ENCODE measurements around the gene GPR68. TPM values are rescaled to one million over a fixed set of nuclear protein-coding genes. Genes with fewer than 3 reads are reported as not detected.

GPR68 gene
- total RNA-seq, 3 donors from 2014 or later (not counting 1 experiment from before 2014, with no cell fraction given) = 7.6 to 24.0 (median 15.7) TPM

- no peak for TF ChIP-seq CTCF (IDR thresholded peaks at IDR 0.05)
- Mint-ChIP-seq H3K27ac (peak overlapping the region; percentile 83 to 93), H3K4me1 (peaks cover 33 to 36% of the 10 kb centered on the region in 2 donors), H3K4me3 (no peak overlapping the region), H3K36me3 (peaks cover 37% of the 10 kb centered on the region), H3K27me3 (ENCODE audit: low read depth in 2 of 2) (no peaks in the 10 kb centered on the region), H3K9me3 (no peaks in the 10 kb centered on the region)
- peaks cover 26% of the 10 kb centered on the region for H3K4me1 ChIP-seq (ENCODE audit: control insufficient read depth, insufficient read depth, low read length)
- 84% methylated on average over 4 of the region's 4 CpGs for WGBS (ENCODE audit: insufficient coverage)
- H3K27ac ChIP-seq (ENCODE audit: low read length) = peak overlapping the region; percentile 67
- no peak for DNase-seq
- intact Hi-C loops (cut with micrococcal nuclease) = loop anchor here (2.0 kb wide), 1 partner anchor 55 kb away; no protein-coding TSS in a partner anchor
- ATAC-seq = peak in 1 of 3 donors; percentile 4
- H3K27me3 ChIP-seq (ENCODE audit: control insufficient read depth, insufficient read depth, low read length) = no peaks in the 10 kb centered on the region
- H3K9me3 ChIP-seq (ENCODE audit: control insufficient read depth, insufficient read depth, low read length) = no peaks in the 10 kb centered on the region
- H3K4me3 ChIP-seq (ENCODE audit: low read length) = no peak overlapping the region
- H3K36me3 ChIP-seq (ENCODE audit: control insufficient read depth, insufficient read depth, low read length) = peaks cover 97% of the 10 kb centered on the region
These were observed 39.2 kb upstream of the GPR68 start for GRCh38 chr14:91283666-91284065.

GRCh38 chr14:91282954-91283645, 38.6 kb upstream of the GPR68 start:
- no peak for TF ChIP-seq CTCF (IDR thresholded peaks at IDR 0.05)
- H3K27ac ChIP-seq (ENCODE audit: low read length) = peak overlapping the region; percentile 67
- no peaks in the 10 kb centered on the region for H3K9me3 ChIP-seq (ENCODE audit: control insufficient read depth, insufficient read depth, low read length)
- H3K9me3 Mint-ChIP-seq = no peaks in the 10 kb centered on the region
- ATAC-seq (peak in 2 of 3 donors; percentile 31 to 58), DNase-seq (peak in 1 of 2 donors; percentile 26)
- H3K36me3 ChIP-seq (ENCODE audit: control insufficient read depth, insufficient read depth, low read length) = peaks cover 98% of the 10 kb centered on the region
- intact Hi-C loops (cut with micrococcal nuclease) = loop anchor here (2.0 kb wide), 1 partner anchor 54 kb away; no protein-coding TSS in a partner anchor
- peak overlapping the region; percentile 9 for H3K4me3 Mint-ChIP-seq
- peaks cover 33 to 36% of the 10 kb centered on the region in 2 donors for H3K4me1 Mint-ChIP-seq
- H3K36me3 Mint-ChIP-seq = peaks cover 37% of the 10 kb centered on the region
- 51% methylated on average over 14 of the region's 14 CpGs for WGBS (ENCODE audit: insufficient coverage)
- no peaks in the 10 kb centered on the region for H3K27me3 ChIP-seq (ENCODE audit: control insufficient read depth, insufficient read depth, low read length)
- H3K4me3 ChIP-seq (ENCODE audit: low read length) = no peak overlapping the region
- peak overlapping the region; percentile 83 to 93 for H3K27ac Mint-ChIP-seq
- H3K4me1 ChIP-seq (ENCODE audit: control insufficient read depth, insufficient read depth, low read length) = peaks cover 26% of the 10 kb centered on the region
- no peaks in the 10 kb centered on the region for H3K27me3 Mint-ChIP-seq (ENCODE audit: low read depth in 2 of 2)

- DNase-seq (no peak), ATAC-seq (no peak)
- no peaks in the 10 kb centered on the region for H3K9me3 ChIP-seq (ENCODE audit: control insufficient read depth, insufficient read depth, low read length)
- Mint-ChIP-seq H3K27me3 (ENCODE audit: low read depth in 2 of 2) (no peaks in the 10 kb centered on the region), H3K36me3 (peaks cover 32% of the 10 kb centered on the region), H3K27ac (peak overlapping the region; percentile 83 to 93), H3K9me3 (no peaks in the 10 kb centered on the region), H3K4me3 (no peak overlapping the region), H3K4me1 (peaks cover 30 to 36% of the 10 kb centered on the region in 2 donors)
- H3K36me3 ChIP-seq (ENCODE audit: control insufficient read depth, insufficient read depth, low read length) = peaks cover 99% of the 10 kb centered on the region
- peaks cover 22% of the 10 kb centered on the region for H3K4me1 ChIP-seq (ENCODE audit: control insufficient read depth, insufficient read depth, low read length)
- H3K4me3 ChIP-seq (ENCODE audit: low read length) = no peak overlapping the region
- no peaks in the 10 kb centered on the region for H3K27me3 ChIP-seq (ENCODE audit: control insufficient read depth, insufficient read depth, low read length)
- TF ChIP-seq CTCF (IDR thresholded peaks at IDR 0.05) = no peak
- 96% methylated on average over 8 of the region's 9 CpGs for WGBS (ENCODE audit: insufficient coverage)
- intact Hi-C loops (cut with micrococcal nuclease) = no loop called here
- no peak overlapping the region for H3K27ac ChIP-seq (ENCODE audit: low read length)
These were observed 36.8 kb upstream of the GPR68 start for GRCh38 chr14:91281346-91281745.
